Keratinocyte (primary cell): ENCODE data around the gene SETX. TPM values are rescaled to one million over a fixed set of nuclear protein-coding genes. Genes with fewer than 3 reads are reported as not detected.

Experiments
- DNase-seq: peaks from one replicate; pipeline ENCODE4 v3.0.0-alpha.2; 2011; ENCODE audit warnings: low read depth, missing footprints, low spot score
- FAIRE-seq: peaks from 2 replicates; lab custom pipeline; 2011; peaks lifted over from hg19 to GRCh38; lab: Jason Lieb, UNC
- H2AFZ ChIP-seq: 2 replicates; pipeline ENCODE4 v1.6.0; 2012; ENCODE audit warnings: low read length, control low read depth, inconsistent platforms; ENCODE audit not compliant: control insufficient read depth
- H3K27ac ChIP-seq: 2 replicates; pipeline ENCODE4 v1.5.1; 2011; ENCODE audit warnings: low read length; ENCODE audit not compliant: control insufficient read depth, insufficient read depth
- H3K27me3 ChIP-seq: 3 replicates; pipeline ENCODE4 v1.6.0; 2011; ENCODE audit warnings: low read length; ENCODE audit not compliant: control insufficient read depth, insufficient read depth; ENCODE audit errors: extremely low read depth
- H3K36me3 ChIP-seq, 2 experiments: 2 replicates in 1 of 2; 3 replicates in 1 of 2; pipeline ENCODE4 v1.5.1; 2011; ENCODE audit warnings: low read length in 2 of 2, mild to moderate bottlenecking in 1 of 2; ENCODE audit not compliant: control insufficient read depth in 2 of 2, insufficient read depth in 2 of 2; ENCODE audit errors: extremely low read depth in 1 of 2
- H3K4me1 ChIP-seq: 3 replicates; pipeline ENCODE4 v1.5.1; 2011; ENCODE audit warnings: low read length; ENCODE audit not compliant: control insufficient read depth, insufficient read depth; ENCODE audit errors: extremely low read depth
- H3K4me2 ChIP-seq: 3 replicates; pipeline ENCODE4 v1.6.0; 2011; ENCODE audit warnings: low read depth, low read length; ENCODE audit not compliant: control insufficient read depth, insufficient read depth; ENCODE audit errors: extremely low read depth
- H3K4me3 ChIP-seq, 3 experiments: fragments of 200-600 bp in 1 of 3; sonication (generic) in 1 of 3; 2 replicates in 2 of 3; 3 replicates in 1 of 3; pipeline ENCODE4 v1.5.1; 2011 to 2016; ENCODE audit warnings: low read length in 3 of 3, mild to moderate bottlenecking in 3 of 3, control low read depth in 2 of 3, inconsistent platforms in 1 of 3, low read depth in 1 of 3, mixed read lengths in 1 of 3, mixed run types in 1 of 3, moderate library complexity in 1 of 3; ENCODE audit not compliant: control insufficient read depth in 2 of 3, insufficient read depth in 2 of 3; ENCODE audit errors: extremely low read depth in 1 of 3
- H3K79me2 ChIP-seq: 2 replicates; pipeline ENCODE4 v1.6.0; 2012; ENCODE audit warnings: low read length; ENCODE audit not compliant: control insufficient read depth, insufficient read depth
- H3K9ac ChIP-seq: 3 replicates; pipeline ENCODE4 v1.6.0; 2011; ENCODE audit warnings: low read length; ENCODE audit not compliant: control insufficient read depth, insufficient read depth; ENCODE audit errors: extremely low read depth
- H3K9me1 ChIP-seq: 3 replicates; pipeline ENCODE4 v1.6.0; 2011; ENCODE audit warnings: low read length; ENCODE audit not compliant: control insufficient read depth, insufficient read depth; ENCODE audit errors: extremely low read depth
- H3K9me3 ChIP-seq: 2 replicates; pipeline ENCODE4 v1.5.1; 2012; ENCODE audit warnings: low read depth, low read length; ENCODE audit not compliant: control insufficient read depth
- H4K20me1 ChIP-seq: 3 replicates; pipeline ENCODE4 v1.6.0; 2011; ENCODE audit warnings: low read length; ENCODE audit not compliant: control insufficient read depth, insufficient read depth; ENCODE audit errors: extremely low read depth
- EZH2 ChIP-seq: IDR thresholded peaks from one replicate; pipeline ENCODE4 v1.6.1; 2012; ENCODE audit warnings: inconsistent platforms, mild to moderate bottlenecking, low read length, moderate library complexity
- dilution Hi-C: fragments of 300-500 bp; cut with MboI; formaldehyde crosslinking; loops from one replicate; pipeline ENCODE4 v1.7.0; 2020; ENCODE audit warnings: low sequenced_read_pairs; ENCODE audit not compliant: extremely low pct_ligation_motif_present
- polyA plus RNA-seq, 5 experiments: library from polyadenylated mRNA; depleted of rRNA in 3 of 5; stranded (reverse) in 3 of 5; stranded (forward) in 1 of 5; unstranded in 1 of 5; fragments of >200 nt; gene quantifications; 1 replicate in 1 of 5; 2 replicates in 3 of 5; 3 replicates in 1 of 5; pipeline versions ENCODE4 v1.2.1 to v1.2.3, GENCODE V29; 2011 to 2012; ENCODE audit warnings: missing spikeins in 2 of 5, low read depth in 1 of 5, low replicate concordance in 1 of 5
- TF ChIP-seq, protein P1 (sequence below), 3 experiments: IDR thresholded peaks in 1 of 3; conservative IDR thresholded peaks in 1 of 3; optimal IDR thresholded peaks in 1 of 3; 2 replicates in 2 of 3; 3 replicates in 1 of 3; pipeline versions ENCODE3 to v1.5.1; 2011; ENCODE audit warnings: low read length in 3 of 3, mild to moderate bottlenecking in 3 of 3, moderate library complexity in 2 of 3, control low read depth in 1 of 3, inconsistent platforms in 1 of 3; ENCODE audit not compliant: insufficient read depth in 2 of 3; ENCODE audit errors: extremely low read depth in 1 of 3

SETX gene
- polyA plus RNA-seq, 1 donor (not counting 4 experiments of a cell fraction or from before 2014, with no cell fraction given) = 23.8 TPM

DNA sequence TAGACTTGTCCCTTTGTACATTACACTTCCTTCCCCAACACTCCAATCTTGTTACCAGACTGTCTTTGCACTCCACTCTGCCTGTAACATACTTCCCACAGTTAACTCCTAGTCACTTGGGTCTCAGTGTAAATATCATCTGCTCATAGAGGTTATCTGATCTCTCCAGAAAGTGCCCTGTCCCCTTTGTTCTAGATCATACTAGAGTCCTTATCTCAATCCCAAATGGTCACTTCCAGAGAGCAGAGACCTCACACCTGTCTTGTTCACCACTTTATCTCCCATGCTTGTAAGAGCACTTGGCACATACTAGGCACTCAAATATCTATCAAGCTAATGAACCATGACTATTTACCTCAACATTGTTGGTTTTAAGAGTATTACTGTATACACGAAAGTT lies 30.4 kb downstream of the SETX start:
- H3K27ac ChIP-seq = no peak overlapping the region
- peaks cover 2% of the 10 kb centered on the region for H3K9me1 ChIP-seq
- H3K9me3 ChIP-seq = no peaks in the 10 kb centered on the region
- no peak overlapping the region for H3K9ac ChIP-seq
- no peak overlapping the region for H2AFZ ChIP-seq
- H3K36me3 ChIP-seq = peaks cover 6 to 44% of the 10 kb centered on the region in 2 experiments
- peaks cover 3% of the 10 kb centered on the region for H4K20me1 ChIP-seq
- dilution Hi-C loops = no loop called here
- DNase-seq (no peak), FAIRE-seq (no peak)
- H3K4me3 ChIP-seq = no peak overlapping the region
- TF ChIP-seq, protein P1, sequence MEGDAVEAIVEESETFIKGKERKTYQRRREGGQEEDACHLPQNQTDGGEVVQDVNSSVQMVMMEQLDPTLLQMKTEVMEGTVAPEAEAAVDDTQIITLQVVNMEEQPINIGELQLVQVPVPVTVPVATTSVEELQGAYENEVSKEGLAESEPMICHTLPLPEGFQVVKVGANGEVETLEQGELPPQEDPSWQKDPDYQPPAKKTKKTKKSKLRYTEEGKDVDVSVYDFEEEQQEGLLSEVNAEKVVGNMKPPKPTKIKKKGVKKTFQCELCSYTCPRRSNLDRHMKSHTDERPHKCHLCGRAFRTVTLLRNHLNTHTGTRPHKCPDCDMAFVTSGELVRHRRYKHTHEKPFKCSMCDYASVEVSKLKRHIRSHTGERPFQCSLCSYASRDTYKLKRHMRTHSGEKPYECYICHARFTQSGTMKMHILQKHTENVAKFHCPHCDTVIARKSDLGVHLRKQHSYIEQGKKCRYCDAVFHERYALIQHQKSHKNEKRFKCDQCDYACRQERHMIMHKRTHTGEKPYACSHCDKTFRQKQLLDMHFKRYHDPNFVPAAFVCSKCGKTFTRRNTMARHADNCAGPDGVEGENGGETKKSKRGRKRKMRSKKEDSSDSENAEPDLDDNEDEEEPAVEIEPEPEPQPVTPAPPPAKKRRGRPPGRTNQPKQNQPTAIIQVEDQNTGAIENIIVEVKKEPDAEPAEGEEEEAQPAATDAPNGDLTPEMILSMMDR (optimal IDR thresholded peaks at IDR 0.05 in 1 of 3, IDR thresholded peaks at IDR 0.05 in 1 of 3, conservative IDR thresholded peaks at IDR 0.05 in 1 of 3; ENCODE audit: extremely low read depth in 1 of 3, insufficient read depth in 2 of 3, low read length in 3 of 3) = no peak
- TF ChIP-seq EZH2 = no peak
- peaks cover 12% of the 10 kb centered on the region for H3K79me2 ChIP-seq
- no peaks in the 10 kb centered on the region for H3K4me1 ChIP-seq
- H3K4me2 ChIP-seq = no peak overlapping the region
- no peaks in the 10 kb centered on the region for H3K27me3 ChIP-seq

DNA sequence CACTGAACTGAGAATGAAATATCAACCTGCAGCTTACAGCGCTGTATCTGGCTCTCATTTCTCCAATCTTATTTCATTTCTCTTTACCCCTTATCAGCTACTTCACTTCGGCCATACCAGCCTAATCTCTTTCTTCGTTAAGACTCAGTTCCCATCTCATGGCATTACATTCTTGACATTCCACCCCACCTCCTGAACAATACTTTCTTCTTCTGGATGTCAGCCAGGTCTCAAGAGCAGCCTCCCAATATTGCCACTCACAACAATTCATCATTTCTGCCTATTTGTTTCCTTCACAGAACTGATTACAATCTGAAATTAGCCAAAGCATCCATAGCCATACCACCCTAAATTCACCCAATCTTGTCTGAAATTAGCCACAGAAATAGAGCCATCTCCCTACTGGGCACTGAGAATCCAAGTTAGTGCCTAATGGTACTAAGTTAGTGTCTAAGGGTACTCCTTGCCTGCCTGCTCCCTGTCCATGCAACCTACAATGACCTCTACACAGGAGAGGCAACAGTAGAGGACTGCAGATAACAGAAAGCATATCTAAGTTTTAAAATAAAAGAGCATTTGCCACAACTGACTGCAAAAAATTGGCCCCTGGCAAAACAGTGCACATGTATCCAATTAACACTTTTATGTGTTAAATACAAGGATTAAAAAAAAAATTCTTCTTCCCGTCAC lies 35.2 kb downstream of the SETX start:
- Histone ChIP-seq H3K36me3 (peaks cover 7 to 25% of the 10 kb centered on the region in 2 experiments), H3K27me3 (no peaks in the 10 kb centered on the region), H2AFZ (no peak overlapping the region), H3K79me2 (peaks cover 20% of the 10 kb centered on the region), H3K4me1 (no peaks in the 10 kb centered on the region), H3K9me3 (no peaks in the 10 kb centered on the region), H3K4me3 (no peak overlapping the region), H3K4me2 (no peak overlapping the region), H4K20me1 (peaks cover 3% of the 10 kb centered on the region), H3K27ac (no peak overlapping the region), H3K9ac (no peak overlapping the region), H3K9me1 (no peaks in the 10 kb centered on the region)
- DNase-seq (no peak), FAIRE-seq (no peak)
- dilution Hi-C loops = no loop called here
- no peak for TF ChIP-seq EZH2
- TF ChIP-seq, protein P1 (optimal IDR thresholded peaks at IDR 0.05 in 1 of 3, IDR thresholded peaks at IDR 0.05 in 1 of 3, conservative IDR thresholded peaks at IDR 0.05 in 1 of 3; ENCODE audit: extremely low read depth in 1 of 3, insufficient read depth in 2 of 3, low read length in 3 of 3) = no peak
